K562 (cell line): ENCODE data around the gene FILIP1. TPM values are rescaled to one million over a fixed set of nuclear protein-coding genes. Genes with fewer than 3 reads are reported as not detected.

Experiments used
- ATF1 ChIP-seq, 2 experiments: fragments of 450-650 bp in 1 of 2; IDR thresholded peaks; 2 replicates each; pipeline ENCODE4 v1.6.1; 2016; ENCODE audit warnings: missing compliant biosample characterization in 1 of 2, missing genetic modification characterization in 1 of 2
- BCOR ChIP-seq: fragments of 450-650 bp; IDR thresholded peaks from 2 replicates; pipeline ENCODE4 v1.6.1; 2016
- DEAF1 ChIP-seq: fragments of 450-650 bp; formaldehyde crosslinking; IDR thresholded peaks from 2 replicates; pipeline ENCODE4 v1.4.0; 2020; ENCODE audit warnings: mild to moderate bottlenecking, moderate library complexity
- E2F6 ChIP-seq, 2 experiments: IDR thresholded peaks; 2 replicates each; pipeline ENCODE4 v1.6.1; 2011; ENCODE audit warnings: borderline replicate concordance in 1 of 2, control low read depth in 1 of 2, low read depth in 1 of 2, low read length in 1 of 2, mild to moderate bottlenecking in 1 of 2, mixed read lengths in 1 of 2, moderate library complexity in 1 of 2; ENCODE audit not compliant: insufficient read depth in 1 of 2, insufficient read length in 1 of 2, poor library complexity in 1 of 2, severe bottlenecking in 1 of 2; ENCODE audit errors: extremely low read depth in 1 of 2
- FOXJ3 ChIP-seq: sonication (generic); formaldehyde crosslinking; IDR thresholded peaks from 2 replicates; pipeline ENCODE4 v1.4.0; 2020; ENCODE audit warnings: mild to moderate bottlenecking, missing genetic modification reagents
- MTA3 ChIP-seq: fragments of 450-650 bp; formaldehyde crosslinking; IDR thresholded peaks from 2 replicates; pipeline ENCODE4 v1.6.1; 2017; ENCODE audit warnings: mild to moderate bottlenecking, borderline replicate concordance
- NCOR1 ChIP-seq: fragments of 450-650 bp; IDR thresholded peaks from 2 replicates; pipeline ENCODE4 v1.6.1; 2016; ENCODE audit warnings: mild to moderate bottlenecking, moderate library complexity
- TCF7 ChIP-seq: sonication (generic); IDR thresholded peaks from 2 replicates; pipeline ENCODE4 v1.6.1; 2016; ENCODE audit warnings: antibody characterized with exemption, borderline replicate concordance
- THRAP3 ChIP-seq: fragments of 450-650 bp; IDR thresholded peaks from 2 replicates; pipeline ENCODE4 v1.6.1; 2016; ENCODE audit warnings: mild to moderate bottlenecking, inconsistent platforms, borderline replicate concordance
- ZBTB2 ChIP-seq: fragments of 450-650 bp; IDR thresholded peaks from 2 replicates; pipeline ENCODE4 v1.6.1; 2016; ENCODE audit warnings: antibody characterized with exemption
- ZNF318 ChIP-seq, 2 experiments: fragments of 450-650 bp; IDR thresholded peaks; 2 replicates each; pipeline ENCODE4 v1.6.1; 2016; ENCODE audit warnings: mild to moderate bottlenecking in 2 of 2, borderline replicate concordance in 1 of 2, low read depth in 1 of 2, moderate library complexity in 1 of 2
- ZNF584 ChIP-seq: fragments of 200-800 bp; sonication (Bioruptor generic); IDR thresholded peaks from 2 replicates; pipeline ENCODE4 v1.6.1; 2016; ENCODE audit warnings: low read depth, mild to moderate bottlenecking, missing genetic modification characterization, missing compliant biosample characterization
- polyA plus RNA-seq, 8 experiments: library from polyadenylated mRNA; depleted of rRNA in 4 of 8; stranded (reverse) in 5 of 8; unstranded in 3 of 8; fragments of >200 nt; fragmentation: Nextera tagmentation in 2 of 8; fragmentation: Illumina TruSeq in 1 of 8; extraction: Ambion mirVana in 2 of 8; extraction: Trizol in 1 of 8; gene quantifications; 2 replicates each; pipeline versions ENCODE4 v1.2.1 to v1.2.3, GENCODE V29; 2011 to 2014; ENCODE audit warnings: inconsistent platforms in 1 of 8, missing spikeins in 1 of 8
- total RNA-seq, 7 experiments: library from RNA; depleted of rRNA in 6 of 7; stranded (reverse); fragments of >200 nt in 6 of 7; fragmentation: Illumina TruSeq in 2 of 7; extraction: Trizol in 2 of 7; gene quantifications; 2 replicates each; pipeline versions ENCODE4 v1.2.1 to v1.2.3, GENCODE V29; 2011 to 2021; ENCODE audit warnings: low replicate concordance in 1 of 7

Gene FILIP1
- total and polyA plus RNA-seq, 9 of the 15 experiments (the other 6 are each of a cell fraction or from before 2014, with no cell fraction given), result 0.03 to 0.25 (median 0.10) TPM; not detected in 1

DNA sequence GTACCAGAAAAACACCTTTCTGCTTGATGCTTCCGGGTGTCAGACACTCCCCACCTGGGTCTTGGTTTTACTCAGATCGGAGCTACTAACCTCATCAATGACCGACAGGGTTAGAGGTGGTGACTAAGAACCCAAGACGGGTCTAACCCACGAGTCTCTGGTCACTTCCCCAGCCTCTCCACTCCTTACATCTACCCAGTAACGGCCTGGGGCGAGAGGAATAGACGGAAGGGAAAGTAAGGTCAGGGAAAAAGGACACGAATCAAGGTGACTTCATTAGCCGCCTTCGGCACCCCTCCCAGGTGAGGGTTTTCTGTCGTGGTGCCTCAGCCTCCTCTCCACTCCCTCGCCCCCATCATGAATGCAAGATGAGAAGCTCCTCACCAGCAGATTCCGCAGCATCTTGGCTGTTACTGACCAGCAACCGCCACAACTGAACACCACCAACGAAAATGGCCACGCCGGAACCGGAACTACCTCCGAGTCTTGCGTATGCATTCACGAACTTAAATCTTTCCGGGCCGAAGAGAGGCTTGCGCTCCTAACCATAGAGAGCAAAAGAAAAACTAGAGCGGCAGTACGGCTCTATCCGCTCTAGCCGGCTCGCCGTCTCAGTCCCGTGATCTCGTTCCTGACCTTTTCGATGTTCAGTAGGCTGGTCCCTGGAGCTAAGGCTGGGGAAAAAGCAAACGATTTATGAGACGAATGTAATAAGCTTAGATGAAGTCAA, 250.1 kb downstream of the FILIP1 start, which contains the start of gene COX7A2 (continued):
- TF ChIP-seq ZNF318 (IDR thresholded peaks at IDR 0.05; ENCODE audit: borderline replicate concordance in 1 of 2, low read depth in 1 of 2) (peak in 1 of 2 experiments; percentile 28; a peak in 1 of 4 replicates), ATF1 (CRISPR knock-in tag; IDR thresholded peaks at IDR 0.05) (no peak), ATF1 (tag; IDR thresholded peaks at IDR 0.05) (peak; percentile 91), FOXJ3 (CRISPR knock-in tag) (no peak), BCOR (0 out of 2 replicates have a peak, but pooled peaks have one; percentile 22), ZBTB2 (peak; percentile 40; the same call in 1 of the 2 replicates), E2F6 (IDR thresholded peaks at IDR 0.05; ENCODE audit: borderline replicate concordance in 1 of 2, extremely low read depth in 1 of 2, insufficient read depth in 1 of 2, insufficient read length in 1 of 2, low read depth in 1 of 2, low read length in 1 of 2, poor library complexity in 1 of 2, severe bottlenecking in 1 of 2) (peak in 1 of 2 experiments; percentile 61), THRAP3 (no peak), MTA3 (peak; percentile 63), ZNF584 (CRISPR knock-in tag) (peak; percentile 63; the same call in 1 of the 2 replicates), DEAF1 (CRISPR knock-in tag) (0 out of 2 replicates have a peak, but pooled peaks have one; percentile 2), TCF7 (no peak), NCOR1 (0 out of 2 replicates have a peak, but pooled peaks have one; percentile 8)
